Measurements from ENCODE around the gene SEMA3D. TPM values are rescaled to one million over a fixed set of nuclear protein-coding genes. Genes with fewer than 3 reads are reported as not detected.

The SEMA3D gene
- total RNA-seq, 1 experiment from 2014 or later: 2.0 TPM

DNA sequence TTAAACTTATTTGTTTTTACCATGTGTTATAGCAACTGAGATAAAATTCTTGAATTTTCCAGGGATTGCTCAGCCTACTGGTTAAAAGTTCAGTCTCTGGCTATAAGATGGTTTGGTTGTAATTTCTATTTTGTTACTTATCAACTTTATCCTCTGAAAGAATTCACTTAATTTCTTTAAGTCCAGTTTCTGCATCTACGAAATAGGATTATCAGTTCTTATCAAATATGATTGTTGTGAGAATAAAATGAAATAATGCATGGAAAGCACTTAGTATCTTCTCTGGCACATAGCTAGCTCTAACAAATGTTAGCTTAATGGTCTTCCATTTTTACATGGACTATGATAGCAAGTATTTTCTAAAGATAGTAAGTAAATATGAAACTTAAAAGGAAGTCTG, 53.3 kb downstream of the SEMA3D start:
- Mint-ChIP-seq H3K27me3 (ENCODE audit: unreplicated experiment) (no peaks in the 10 kb centered on the region), H3K27ac (ENCODE audit: unreplicated experiment) (no peak overlapping the region), H3K4me1 (ENCODE audit: low read depth, unreplicated experiment) (no peaks in the 10 kb centered on the region), H3K4me3 (ENCODE audit: low read depth, unreplicated experiment) (no peak overlapping the region), H3K36me3 (ENCODE audit: insufficient read depth, unreplicated experiment) (no peaks in the 10 kb centered on the region), H3K9me3 (ENCODE audit: low read depth, unreplicated experiment) (no peaks in the 10 kb centered on the region)
- CTCF ChIA-PET: interaction anchor here (0.5 kb wide), 1 partner anchor 150 kb away, joined by 3 read pairs; no protein-coding TSS in a partner anchor
- no peak for TF ChIP-seq CTCF (IDR thresholded peaks at IDR 0.05; ENCODE audit: unreplicated experiment)
- intact Hi-C loops (cut with micrococcal nuclease; ENCODE audit: unreplicated experiment): no loop called here
- no TSS peak for BruUV-seq (replicated peaks)
- DNase-seq: no peak

DNA sequence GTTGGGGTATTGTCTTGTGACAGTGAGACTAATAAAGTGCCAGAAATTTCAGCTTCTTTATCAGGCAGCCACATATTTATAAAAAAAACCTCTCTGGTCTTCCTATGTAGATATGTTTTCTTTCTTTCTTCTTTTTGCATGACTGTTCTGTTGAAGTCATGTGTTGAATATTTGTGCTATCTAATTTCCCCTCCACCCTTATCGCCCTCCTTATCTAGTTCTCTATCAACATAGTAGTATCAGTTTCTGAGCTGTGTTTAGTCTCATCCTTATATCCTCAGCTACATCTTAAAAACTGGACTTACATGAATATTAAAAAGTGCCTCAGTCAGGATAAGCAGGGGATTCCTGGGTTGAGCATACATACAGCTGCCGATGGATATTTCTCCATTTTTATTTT, 53.9 kb downstream of the SEMA3D start:
- Mint-ChIP-seq H3K9me3 (ENCODE audit: low read depth, unreplicated experiment) (no peaks in the 10 kb centered on the region), H3K4me3 (ENCODE audit: low read depth, unreplicated experiment) (no peak overlapping the region), H3K36me3 (ENCODE audit: insufficient read depth, unreplicated experiment) (no peaks in the 10 kb centered on the region), H3K4me1 (ENCODE audit: low read depth, unreplicated experiment) (no peaks in the 10 kb centered on the region), H3K27ac (ENCODE audit: unreplicated experiment) (no peak overlapping the region), H3K27me3 (ENCODE audit: unreplicated experiment) (no peaks in the 10 kb centered on the region)
- DNase-seq: no peak
- TF ChIP-seq CTCF (IDR thresholded peaks at IDR 0.05; ENCODE audit: unreplicated experiment): no peak
- no TSS peak for BruUV-seq (replicated peaks)
- intact Hi-C loops (cut with micrococcal nuclease; ENCODE audit: unreplicated experiment): no loop called here
- CTCF ChIA-PET: interaction anchor here (0.6 kb wide), 1 partner anchor 9 kb away, joined by 9 read pairs; no protein-coding TSS in a partner anchor

DNA sequence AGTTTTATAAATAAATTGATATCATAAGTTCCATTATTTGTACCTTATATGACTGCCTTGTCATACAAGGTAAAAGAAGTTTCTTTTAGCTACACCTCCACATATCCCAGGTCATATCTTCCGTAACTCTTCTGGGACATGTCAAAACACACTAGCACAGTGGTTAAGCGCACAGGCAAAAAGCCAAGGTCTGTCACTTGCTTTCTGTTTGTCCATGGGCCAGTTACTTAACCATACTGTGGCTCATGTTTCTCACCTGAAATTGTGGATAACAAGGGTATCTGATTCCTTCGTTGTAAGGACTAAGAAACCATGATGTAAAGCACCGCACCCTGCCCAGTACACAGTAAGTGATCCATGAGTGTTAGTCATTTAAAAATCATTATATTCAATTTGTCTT, 56.2 kb downstream of the SEMA3D start:
- H3K4me1 Mint-ChIP-seq (ENCODE audit: low read depth, unreplicated experiment): no peaks in the 10 kb centered on the region
- intact Hi-C loops (cut with micrococcal nuclease; ENCODE audit: unreplicated experiment): no loop called here
- no peak overlapping the region for H3K27ac Mint-ChIP-seq (ENCODE audit: unreplicated experiment)
- no peak for TF ChIP-seq CTCF (IDR thresholded peaks at IDR 0.05; ENCODE audit: unreplicated experiment)
- BruUV-seq (replicated peaks): no TSS peak
- no peaks in the 10 kb centered on the region for H3K36me3 Mint-ChIP-seq (ENCODE audit: insufficient read depth, unreplicated experiment)
- CTCF ChIA-PET: no interaction called here
- no peaks in the 10 kb centered on the region for H3K9me3 Mint-ChIP-seq (ENCODE audit: low read depth, unreplicated experiment)
- no peak overlapping the region for H3K4me3 Mint-ChIP-seq (ENCODE audit: low read depth, unreplicated experiment)
- no peaks in the 10 kb centered on the region for H3K27me3 Mint-ChIP-seq (ENCODE audit: unreplicated experiment)
- no peak for DNase-seq

GRCh38 chr7:85126383-85126782, 60.5 kb downstream of the SEMA3D start:
- Mint-ChIP-seq H3K27ac (ENCODE audit: unreplicated experiment) (no peak overlapping the region), H3K27me3 (ENCODE audit: unreplicated experiment) (no peaks in the 10 kb centered on the region), H3K9me3 (ENCODE audit: low read depth, unreplicated experiment) (no peaks in the 10 kb centered on the region), H3K36me3 (ENCODE audit: insufficient read depth, unreplicated experiment) (no peaks in the 10 kb centered on the region), H3K4me3 (ENCODE audit: low read depth, unreplicated experiment) (no peak overlapping the region), H3K4me1 (ENCODE audit: low read depth, unreplicated experiment) (no peaks in the 10 kb centered on the region)
- CTCF ChIA-PET: no interaction called here
- no peak for DNase-seq
- no TSS peak for BruUV-seq (replicated peaks)
- intact Hi-C loops (cut with micrococcal nuclease; ENCODE audit: unreplicated experiment): no loop called here
- no peak for TF ChIP-seq CTCF (IDR thresholded peaks at IDR 0.05; ENCODE audit: unreplicated experiment)
